ENCODE measurements around the gene CKMT2.

Gene CKMT2

DNA sequence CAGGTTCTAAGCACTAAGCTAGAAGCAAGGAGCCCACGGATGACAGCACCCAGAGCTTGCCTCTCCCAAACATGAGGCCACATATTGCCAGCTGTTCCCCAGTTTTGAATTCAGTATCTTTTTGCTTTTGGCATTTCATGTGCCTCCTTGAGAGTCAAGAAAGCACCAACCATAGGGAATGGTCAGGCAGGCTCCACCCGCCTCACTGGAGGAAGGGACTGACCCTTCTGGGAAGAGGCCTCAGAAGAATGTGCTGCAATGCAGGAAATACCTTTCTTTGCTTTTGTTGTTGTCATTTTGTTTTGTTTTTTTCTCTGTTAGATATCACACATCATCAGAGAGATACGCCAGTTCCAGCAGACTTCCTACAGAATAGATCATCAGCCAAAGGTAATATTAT, 13.7 kb upstream of the CKMT2 start:
- no peak for DNase-seq

DNA sequence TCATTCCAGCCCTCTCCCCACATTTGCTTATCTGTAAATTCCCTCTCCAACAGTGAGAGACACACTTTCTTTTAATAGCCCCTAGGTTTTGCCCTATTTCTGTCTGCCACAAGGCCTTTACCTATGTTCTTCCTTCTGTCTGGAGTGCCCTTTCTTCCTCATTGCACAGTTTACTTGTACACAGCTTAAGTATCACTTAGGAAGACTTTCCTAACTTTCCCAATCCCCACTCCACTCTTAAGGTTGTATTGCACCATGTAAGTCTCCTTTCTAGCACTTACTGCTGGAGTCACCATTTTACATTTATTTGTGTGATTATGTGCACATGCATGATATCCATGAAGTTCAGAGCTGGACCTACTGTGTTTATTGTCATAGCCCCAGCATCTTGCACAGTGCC, 10.8 kb upstream of the CKMT2 start:
- no peak for DNase-seq

DNA sequence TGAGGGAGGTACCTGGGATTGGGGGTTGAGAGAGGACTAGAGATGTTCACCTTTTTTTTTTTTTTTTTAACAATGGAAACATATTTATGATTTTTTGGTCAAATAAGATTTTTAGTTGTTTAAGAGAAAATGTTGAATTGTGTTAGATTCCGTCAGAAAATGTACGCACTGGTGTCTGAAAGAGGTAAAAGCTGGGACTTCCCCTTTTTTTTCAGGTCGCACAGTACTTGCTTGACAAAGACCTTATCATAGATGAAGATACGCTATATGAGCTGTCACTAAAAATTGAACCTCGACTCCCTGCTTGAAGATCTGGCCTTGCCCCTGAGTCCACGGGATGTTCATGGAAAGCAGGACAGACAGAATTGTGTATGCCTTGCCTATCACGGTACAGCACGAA, 7.7 kb upstream of the CKMT2 start:
- DNase-seq: no peak

DNA sequence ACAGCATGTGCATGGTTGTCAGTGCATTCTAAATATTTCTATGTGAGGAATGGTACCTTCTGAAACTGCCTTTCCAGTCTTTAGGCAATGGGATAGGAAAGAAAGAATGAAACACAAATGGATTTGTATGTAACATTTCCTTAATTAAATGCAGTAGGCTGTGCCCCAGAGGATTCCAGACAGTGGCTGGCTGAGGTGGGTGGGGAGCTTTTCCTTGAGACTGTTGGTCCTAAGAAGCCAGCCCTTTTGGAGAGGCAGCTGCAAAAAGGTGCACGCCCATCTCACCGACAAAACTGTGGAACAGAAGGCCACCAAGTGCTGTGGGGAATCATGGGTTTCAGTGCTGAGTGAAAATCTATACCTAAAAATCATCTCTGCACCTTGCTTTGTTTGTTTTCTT, 6.8 kb upstream of the CKMT2 start:
- no peak for DNase-seq

- DNase-seq: no peak
These were observed 6.2 kb upstream of the CKMT2 start for GRCh38 chr5:81226949-81227348.

DNA sequence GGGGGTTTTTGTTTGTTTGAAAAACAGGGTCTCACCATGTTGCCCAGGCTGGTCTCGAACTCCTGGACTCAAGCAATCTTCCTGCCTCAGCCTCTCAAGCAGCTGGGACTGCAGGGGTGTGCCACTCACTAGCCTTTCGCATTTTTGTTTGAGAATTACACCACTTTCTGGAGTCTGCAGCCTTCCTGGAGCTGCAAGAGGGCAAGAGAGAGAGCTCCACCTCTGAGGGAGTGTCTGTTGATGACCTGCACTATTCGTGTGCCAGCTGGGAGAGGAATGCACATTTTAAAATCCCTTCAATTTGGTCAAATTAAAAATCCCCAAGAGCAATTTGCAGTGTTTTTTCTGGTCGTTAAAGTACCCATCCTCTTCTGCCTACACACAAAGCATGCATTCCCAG, 5.0 kb upstream of the CKMT2 start:
- DNase-seq: no peak

GRCh38 chr5:81230416-81230815, 2.7 kb upstream of the CKMT2 start:
- DNase-seq: no peak

- DNase-seq: no peak
These were observed 550 bp upstream of the CKMT2 start for GRCh38 chr5:81232464-81233079.

DNA sequence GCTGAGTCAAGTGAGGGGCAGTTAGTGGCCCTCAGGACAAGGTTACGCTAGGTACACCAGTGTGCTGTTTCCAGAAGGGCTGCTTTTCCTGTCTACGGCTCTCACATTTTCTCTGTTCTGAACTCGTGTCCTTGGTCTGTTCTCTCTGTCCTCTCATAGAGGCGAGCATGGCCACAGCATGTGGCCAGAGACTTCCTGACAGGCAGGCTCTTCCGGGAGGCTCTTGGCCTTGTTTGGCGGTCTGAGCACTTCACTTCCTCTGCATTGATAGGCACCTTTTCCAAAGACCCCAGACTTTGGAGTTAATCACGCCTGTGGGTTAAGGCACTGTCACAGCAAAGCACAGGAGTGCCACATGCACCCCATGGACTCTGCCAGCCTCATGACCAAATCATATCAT, 1.2 kb downstream of the CKMT2 start:
- DNase-seq: no peak

- no peak for DNase-seq
These were observed 1.7 kb downstream of the CKMT2 start for GRCh38 chr5:81234801-81235200.

GRCh38 chr5:81235287-81236072, 2.4 kb downstream of the CKMT2 start:
- no peak for DNase-seq

GRCh38 chr5:81238460-81238859, 5.3 kb downstream of the CKMT2 start:
- DNase-seq: no peak

DNA sequence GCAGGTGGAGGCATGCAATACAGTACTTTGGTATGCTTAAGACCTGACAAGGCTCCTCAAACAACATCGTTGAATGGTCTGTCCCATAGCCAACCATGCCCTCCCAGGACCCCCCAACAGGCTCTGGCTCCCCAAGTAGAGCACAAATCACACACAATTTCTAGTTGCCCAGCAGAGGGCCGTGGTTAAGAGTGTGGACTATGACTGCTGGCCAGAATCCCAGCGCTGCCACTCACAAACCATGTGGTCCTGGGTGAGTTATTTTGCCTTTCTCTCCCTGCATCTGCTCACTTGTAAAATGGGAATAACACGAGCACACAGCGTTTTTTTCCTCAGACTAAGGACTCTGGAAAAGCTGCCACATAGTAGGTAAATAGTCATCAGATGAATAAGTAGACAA, 6.5 kb downstream of the CKMT2 start:
- DNase-seq: no peak

- no peak for DNase-seq
These were observed 7.9 kb downstream of the CKMT2 start for GRCh38 chr5:81241001-81241400.

GRCh38 chr5:81241961-81242648, 9.0 kb downstream of the CKMT2 start:
- DNase-seq: peak; percentile 16

DNA sequence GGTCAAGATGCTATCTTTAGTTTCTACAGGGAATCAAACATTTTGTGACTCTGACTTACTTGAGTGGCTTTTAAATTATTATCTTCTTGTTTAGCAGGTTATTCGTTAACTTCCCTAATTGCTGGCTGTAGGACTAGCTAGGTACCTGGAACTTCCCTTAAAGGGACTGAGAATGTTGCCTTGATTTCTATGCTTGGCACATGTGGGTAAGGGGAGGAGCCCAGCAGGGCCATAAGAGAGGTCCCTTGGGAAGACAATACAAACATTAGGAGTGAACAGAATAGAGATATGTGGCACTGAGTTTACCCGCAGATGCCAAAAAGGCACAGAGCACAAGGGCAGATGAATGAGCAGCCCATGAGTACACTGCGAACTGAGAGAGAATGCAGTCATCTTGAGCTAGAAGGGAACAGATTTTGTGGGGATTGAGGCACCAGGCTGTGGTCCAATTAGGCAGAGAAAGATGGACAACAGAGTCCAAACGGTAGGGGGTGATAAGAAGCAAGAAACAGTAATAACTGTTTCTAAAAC, 9.8 kb downstream of the CKMT2 start:
- no peak for DNase-seq

DNA sequence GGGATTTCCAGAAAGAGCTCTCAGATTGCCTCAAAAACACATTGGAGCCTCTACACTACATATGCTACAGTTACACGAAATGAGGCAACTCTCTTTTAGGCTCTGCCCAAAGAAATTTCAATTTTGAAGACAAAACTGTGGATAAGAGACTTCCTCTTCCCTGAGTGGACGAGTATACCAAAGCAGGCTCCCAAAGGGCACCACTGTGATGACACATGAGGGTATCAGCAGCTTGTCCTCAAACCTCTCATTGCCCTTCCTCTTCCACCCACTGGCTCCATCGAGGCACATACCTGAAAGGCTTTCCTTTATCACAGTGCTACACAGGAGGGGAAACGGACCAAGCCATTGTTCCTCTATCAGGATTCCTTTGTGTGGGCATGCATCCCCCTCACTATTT, 11.3 kb downstream of the CKMT2 start:
- no peak for DNase-seq

- DNase-seq: no peak
These were observed 12.7 kb downstream of the CKMT2 start for GRCh38 chr5:81245871-81246235.

GRCh38 chr5:81246697-81247096, 13.6 kb downstream of the CKMT2 start:
- no peak for DNase-seq

DNA sequence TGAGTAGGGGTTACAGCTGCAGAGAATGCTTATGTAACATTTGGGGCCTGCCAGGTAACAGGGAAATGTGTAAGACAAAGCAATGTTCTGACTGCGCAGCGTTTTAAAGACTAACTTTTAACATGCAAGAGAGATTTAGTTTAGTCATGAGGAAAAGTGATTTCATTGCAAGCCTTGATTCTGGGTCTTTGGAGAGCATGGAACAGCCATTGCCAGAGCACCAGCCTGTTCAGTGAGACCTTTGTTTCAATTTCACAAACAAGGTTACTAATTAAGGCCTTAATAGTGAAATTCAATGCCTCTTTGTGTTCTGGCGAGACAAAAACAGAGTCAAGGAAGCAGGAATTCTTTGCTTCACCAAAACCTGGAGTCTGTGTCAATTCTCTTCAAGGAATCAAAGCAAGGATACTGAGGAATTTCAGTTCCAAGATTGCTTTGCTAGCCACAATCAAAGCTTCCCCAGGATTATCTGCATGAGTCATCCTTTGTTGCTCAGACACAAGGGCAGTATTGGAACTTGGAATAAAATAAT, 14.4 kb downstream of the CKMT2 start:
- no peak for DNase-seq

DNA sequence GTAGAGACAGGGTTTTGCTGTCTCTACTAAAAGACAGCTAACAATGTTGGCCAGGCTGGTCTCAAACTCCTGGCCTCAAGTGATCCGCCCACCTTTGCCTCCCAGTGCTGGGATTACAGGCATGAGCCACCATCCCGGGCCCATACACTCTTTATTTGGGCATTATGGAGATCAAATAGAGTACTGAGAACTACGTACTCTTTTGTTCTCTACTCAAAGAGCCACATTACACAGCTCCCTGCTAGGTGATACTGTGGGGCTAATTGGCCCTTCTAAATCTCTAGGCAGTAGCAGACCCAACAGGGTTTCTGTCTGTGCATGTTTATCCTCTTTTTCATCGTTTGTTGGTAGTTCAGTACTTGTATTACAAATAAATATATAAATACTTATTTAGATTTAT, 16.1 kb downstream of the CKMT2 start:
- DNase-seq: no peak

DNA sequence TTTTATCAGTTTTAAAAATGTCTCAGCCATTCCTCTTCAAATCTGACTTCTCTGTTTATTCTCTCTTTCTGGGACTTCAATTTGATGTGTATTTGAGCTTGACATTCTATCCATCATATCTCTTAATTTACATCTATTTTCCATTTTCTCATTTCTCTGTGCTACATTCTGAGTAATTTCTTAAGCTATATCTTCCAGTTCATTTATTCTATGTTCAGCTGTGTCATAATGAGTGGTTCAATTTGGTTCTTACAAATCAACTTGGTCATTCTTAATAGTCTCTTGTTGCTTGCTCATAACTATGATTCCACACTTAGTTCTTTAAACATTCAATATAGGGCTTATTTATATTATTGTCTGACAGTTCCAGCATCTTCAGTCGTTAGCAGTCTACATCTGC, 16.9 kb downstream of the CKMT2 start:
- no peak for DNase-seq

GRCh38 chr5:81251922-81252321, 18.8 kb downstream of the CKMT2 start:
- DNase-seq: no peak

GRCh38 chr5:81252904-81253303, 19.8 kb downstream of the CKMT2 start:
- DNase-seq: no peak
